GM19025 (cell line): ENCODE results near the gene FRMD4A.

Experiments
- ATAC-seq: cut with Tn5 transposase; IDR thresholded peaks from one replicate; pipeline ENCODE4 v1.9.1; 2021; ENCODE audit warnings: mild to moderate bottlenecking, low read depth, moderate library complexity; ENCODE audit not compliant: unreplicated experiment

Gene FRMD4A

GRCh38 chr10:14195433-14195832 is 135.3 kb downstream of the FRMD4A start:
- ATAC-seq, result no peak

- ATAC-seq, result no peak
Observed at GRCh38 chr10:14192746-14193145, 138.0 kb downstream of the FRMD4A start.

GRCh38 chr10:14191871-14192270 is 138.9 kb downstream of the FRMD4A start:
- no peak for ATAC-seq

- ATAC-seq, result no peak
Observed at GRCh38 chr10:14191407-14191806, 139.3 kb downstream of the FRMD4A start.

GRCh38 chr10:14190702-14191101 is 140.0 kb downstream of the FRMD4A start:
- ATAC-seq, result no peak

- ATAC-seq, result no peak
Observed at GRCh38 chr10:14186245-14186644, 144.5 kb downstream of the FRMD4A start.

- peak; percentile 52 for ATAC-seq
Observed at GRCh38 chr10:14185316-14186045, 145.2 kb downstream of the FRMD4A start.

- ATAC-seq, result peak; percentile 68
Observed at GRCh38 chr10:14184841-14185315, 145.8 kb downstream of the FRMD4A start.

- no peak for ATAC-seq
Observed at GRCh38 chr10:14182781-14183180, 147.9 kb downstream of the FRMD4A start.

GRCh38 chr10:14181567-14181936 is 149.2 kb downstream of the FRMD4A start:
- no peak for ATAC-seq

GRCh38 chr10:14180911-14181566 is 149.7 kb downstream of the FRMD4A start:
- no peak for ATAC-seq

GRCh38 chr10:14179251-14179650 is 151.5 kb downstream of the FRMD4A start:
- ATAC-seq, result no peak

- no peak for ATAC-seq
Observed at GRCh38 chr10:14173706-14174594, 156.8 kb downstream of the FRMD4A start.

- no peak for ATAC-seq
Observed at GRCh38 chr10:14173391-14173705, 157.4 kb downstream of the FRMD4A start.

- ATAC-seq, result no peak
Observed at GRCh38 chr10:14172336-14172950, 158.3 kb downstream of the FRMD4A start.

GRCh38 chr10:14171336-14171735 is 159.4 kb downstream of the FRMD4A start:
- no peak for ATAC-seq

- ATAC-seq, result no peak
Observed at GRCh38 chr10:14163377-14164086, 167.2 kb downstream of the FRMD4A start.

GRCh38 chr10:14162629-14163344 is 167.9 kb downstream of the FRMD4A start:
- no peak for ATAC-seq

GRCh38 chr10:14162061-14162460 is 168.7 kb downstream of the FRMD4A start:
- no peak for ATAC-seq

- ATAC-seq, result no peak
Observed at GRCh38 chr10:14160299-14160698, 170.4 kb downstream of the FRMD4A start.
